SU-DHL-6 (cell line): ENCODE data around the gene RAB36.
A peak's percentile ranks its signal among the peaks of the same experiment; 100 is the strongest.

ENCODE experiments used
- H2AFZ ChIP-seq: fragments of 200-600 bp; sonication (generic); 2 replicates; pipeline ENCODE4 v1.6.1; 2014; ENCODE audit warnings: low read depth, mild to moderate bottlenecking, moderate library complexity, mixed read lengths, antibody characterized with exemption, low read length; ENCODE audit not compliant: severe bottlenecking
- H3F3A ChIP-seq: fragments of 200-600 bp; shearing (Covaris generic); 2 replicates; pipeline ENCODE4 v1.6.0; 2016; ENCODE audit warnings: antibody characterized with exemption, mild to moderate bottlenecking; ENCODE audit not compliant: insufficient read depth
- H3K27ac ChIP-seq: fragments of 200-600 bp; sonication (generic); 2 replicates; pipeline ENCODE4 v1.5.1; 2016; ENCODE audit warnings: low read depth, mild to moderate bottlenecking, low read length, moderate library complexity, mixed read lengths
- H3K27me3 ChIP-seq: fragments of 200-600 bp; sonication (generic), shearing (Covaris generic); 2 replicates; pipeline ENCODE4 v1.6.0; 2014; ENCODE audit warnings: mild to moderate bottlenecking, low read length
- H3K36me3 ChIP-seq: fragments of 200-600 bp; sonication (generic); 2 replicates; pipeline ENCODE4 v1.6.1; 2014; ENCODE audit warnings: mild to moderate bottlenecking, low read length, mixed read lengths
- H3K4me2 ChIP-seq: fragments of 300-600, 200-600 bp; shearing (Covaris generic), sonication (generic); 2 replicates; pipeline ENCODE4 v1.6.0; 2014; ENCODE audit warnings: low read length, low read depth, mild to moderate bottlenecking; ENCODE audit not compliant: poor library complexity, severe bottlenecking
- H3K4me3 ChIP-seq: fragments of 200-600 bp; sonication (generic); 2 replicates; pipeline ENCODE4 v1.5.1; 2014; ENCODE audit warnings: antibody characterized with exemption, low read length, mild to moderate bottlenecking, mixed read lengths; ENCODE audit not compliant: insufficient read depth, poor library complexity, severe bottlenecking
- H3K79me2 ChIP-seq: fragments of 200-600 bp; sonication (generic); 2 replicates; pipeline ENCODE4 v1.6.1; 2014; ENCODE audit warnings: mild to moderate bottlenecking, low read length, moderate library complexity; ENCODE audit not compliant: insufficient read depth
- H3K9ac ChIP-seq: fragments of 200-600 bp; sonication (generic); 2 replicates; pipeline ENCODE4 v1.7.0; 2014; ENCODE audit warnings: mild to moderate bottlenecking, low read length
- H3K9me2 ChIP-seq: fragments of 200-600 bp; sonication (generic); replicated peaks from 2 replicates; pipeline ENCODE4 v1.6.1; 2014; ENCODE audit warnings: low read length; ENCODE audit not compliant: insufficient read depth
- H3K9me3 ChIP-seq: fragments of 200-600 bp; sonication (generic); 2 replicates; pipeline ENCODE4 v1.6.1; 2014; ENCODE audit warnings: low read length, mixed read lengths; ENCODE audit not compliant: insufficient read depth
- H4K20me1 ChIP-seq: fragments of 200-600 bp; sonication (generic); 2 replicates; pipeline ENCODE4 v1.6.1; 2014; ENCODE audit warnings: low read depth, mild to moderate bottlenecking, antibody characterized with exemption, low read length, moderate library complexity, mixed read lengths
- EZH2phosphoT487 ChIP-seq: fragments of 200-600 bp; sonication (generic), shearing (Covaris generic); conservative IDR thresholded peaks from 2 replicates; pipeline ENCODE4 v1.6.1; 2018; ENCODE audit warnings: mild to moderate bottlenecking, antibody characterized with exemption, low read length, moderate library complexity, mixed read lengths
- TF ChIP-seq, protein P1 (sequence below): fragments of 200-600 bp; sonication (generic); IDR thresholded peaks from one replicate; pipeline ENCODE4 v1.5.1; 2017; ENCODE audit warnings: antibody characterized with exemption, mild to moderate bottlenecking, low read length, moderate library complexity; ENCODE audit not compliant: insufficient read depth, poor library complexity, severe bottlenecking

Gene RAB36

GRCh38 chr22:23144932-23145877, at the start of gene RAB36:
RAB36 (plus strand) TSS chr22:23145477; CDS start chr22:23146617, 1,140 bp downstream.
- H4K20me1 ChIP-seq, result no peaks in the 10 kb centered on the region
- H3K4me3 ChIP-seq, result no peak within 1 kb of the TSS
- H3K27ac ChIP-seq, result no peak within 1 kb of the TSS
- H3K9me2 ChIP-seq, result no peaks in the 10 kb centered on the region
- H3K9me3 ChIP-seq, result no peaks in the 10 kb centered on the region
- H3K27me3 ChIP-seq, result no peaks in the 10 kb centered on the region
- no peak within 1 kb of the TSS for H3K9ac ChIP-seq
- no peaks in the 10 kb centered on the region for H3K79me2 ChIP-seq
- no peaks in the 10 kb centered on the region for H3K36me3 ChIP-seq
- no peaks in the 10 kb centered on the region for H3F3A ChIP-seq
- TF ChIP-seq, protein P1, sequence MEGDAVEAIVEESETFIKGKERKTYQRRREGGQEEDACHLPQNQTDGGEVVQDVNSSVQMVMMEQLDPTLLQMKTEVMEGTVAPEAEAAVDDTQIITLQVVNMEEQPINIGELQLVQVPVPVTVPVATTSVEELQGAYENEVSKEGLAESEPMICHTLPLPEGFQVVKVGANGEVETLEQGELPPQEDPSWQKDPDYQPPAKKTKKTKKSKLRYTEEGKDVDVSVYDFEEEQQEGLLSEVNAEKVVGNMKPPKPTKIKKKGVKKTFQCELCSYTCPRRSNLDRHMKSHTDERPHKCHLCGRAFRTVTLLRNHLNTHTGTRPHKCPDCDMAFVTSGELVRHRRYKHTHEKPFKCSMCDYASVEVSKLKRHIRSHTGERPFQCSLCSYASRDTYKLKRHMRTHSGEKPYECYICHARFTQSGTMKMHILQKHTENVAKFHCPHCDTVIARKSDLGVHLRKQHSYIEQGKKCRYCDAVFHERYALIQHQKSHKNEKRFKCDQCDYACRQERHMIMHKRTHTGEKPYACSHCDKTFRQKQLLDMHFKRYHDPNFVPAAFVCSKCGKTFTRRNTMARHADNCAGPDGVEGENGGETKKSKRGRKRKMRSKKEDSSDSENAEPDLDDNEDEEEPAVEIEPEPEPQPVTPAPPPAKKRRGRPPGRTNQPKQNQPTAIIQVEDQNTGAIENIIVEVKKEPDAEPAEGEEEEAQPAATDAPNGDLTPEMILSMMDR, result no peak
- TF ChIP-seq EZH2phosphoT487, result no peak
- H2AFZ ChIP-seq, result no peak within 1 kb of the TSS
- peak within 1 kb of the TSS; percentile 36 for H3K4me2 ChIP-seq

GRCh38 chr22:23095733-23096342, 49.4 kb upstream of the RAB36 start:
- no peak overlapping the region for H3K27ac ChIP-seq
- TF ChIP-seq, protein P1, result no peak
- TF ChIP-seq EZH2phosphoT487, result no peak
- H3K9me2 ChIP-seq, result no peaks in the 10 kb centered on the region
- no peaks in the 10 kb centered on the region for H4K20me1 ChIP-seq
- no peaks in the 10 kb centered on the region for H3K27me3 ChIP-seq
- no peak overlapping the region for H2AFZ ChIP-seq
- no peak overlapping the region for H3K4me3 ChIP-seq
- H3K9me3 ChIP-seq, result no peaks in the 10 kb centered on the region
- no peaks in the 10 kb centered on the region for H3K79me2 ChIP-seq
- H3K9ac ChIP-seq, result no peak overlapping the region
- no peak overlapping the region for H3K4me2 ChIP-seq
- no peaks in the 10 kb centered on the region for H3K36me3 ChIP-seq
- H3F3A ChIP-seq, result no peaks in the 10 kb centered on the region

DNA sequence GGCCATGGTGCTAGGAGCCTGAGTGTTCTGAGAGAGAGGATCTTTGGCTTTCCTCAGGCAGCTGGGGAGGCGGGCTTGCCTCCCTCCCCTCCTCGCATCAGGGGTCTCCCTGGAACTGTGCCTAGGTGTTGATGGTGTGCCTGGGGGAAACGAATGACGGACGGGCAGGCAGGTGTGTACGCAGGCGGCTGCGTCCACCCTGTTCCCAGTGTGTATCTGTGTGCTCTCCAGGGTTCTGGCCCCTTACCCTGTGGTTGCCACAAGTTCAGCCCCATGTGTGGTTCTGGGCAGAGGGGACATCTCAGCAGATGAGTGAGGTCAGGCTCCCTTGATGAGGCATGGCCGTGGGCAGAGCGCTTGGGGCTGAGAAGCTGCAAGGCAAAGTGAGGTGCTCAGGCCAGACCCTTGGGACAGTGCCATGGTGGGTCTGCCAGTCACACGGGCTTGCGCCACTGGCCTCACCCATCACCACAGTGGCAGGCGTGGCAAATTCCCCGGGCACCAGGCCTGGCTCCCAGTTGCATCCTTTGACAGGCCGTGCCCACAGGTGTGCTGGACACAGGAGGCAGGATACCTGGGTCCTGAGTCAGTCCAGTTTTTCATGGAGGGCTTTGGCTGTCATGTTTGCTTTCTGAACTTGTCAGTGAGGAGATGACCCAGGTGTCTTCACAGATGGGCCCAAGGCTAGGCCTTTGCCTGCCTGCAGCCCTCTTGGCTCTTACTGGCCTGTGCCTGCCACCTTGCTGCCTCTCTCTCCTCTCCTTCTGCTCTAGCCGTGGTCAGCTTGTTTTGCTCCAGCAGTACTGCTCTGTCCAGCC, 47.7 kb upstream of the RAB36 start:
- Histone ChIP-seq H4K20me1 (no peaks in the 10 kb centered on the region), H3K36me3 (no peaks in the 10 kb centered on the region), H3K4me2 (no peak overlapping the region), H3F3A (no peaks in the 10 kb centered on the region), H3K9ac (no peak overlapping the region), H3K4me3 (no peak overlapping the region), H3K27ac (no peak overlapping the region), H3K79me2 (no peaks in the 10 kb centered on the region), H3K27me3 (no peaks in the 10 kb centered on the region), H2AFZ (no peak overlapping the region), H3K9me2 (no peaks in the 10 kb centered on the region), H3K9me3 (no peaks in the 10 kb centered on the region)
- TF ChIP-seq EZH2phosphoT487, result no peak
- TF ChIP-seq, protein P1, result no peak
